OCI-LY3 (cell line): ENCODE measurements around the gene TSNAXIP1.
A peak's percentile ranks its signal among the peaks of the same experiment; 100 is the strongest.

ENCODE experiments used
- EZH2phosphoT487 ChIP-seq: fragments of 200-600 bp; shearing (Covaris generic); IDR thresholded peaks from 2 replicates; pipeline ENCODE4 v1.6.1; 2018; ENCODE audit warnings: antibody characterized with exemption, mixed run types, low read depth
- TF ChIP-seq, protein P1 (sequence below): fragments of 200-600, 300-600 bp; sonication (generic); IDR thresholded peaks from 2 replicates; pipeline ENCODE4 v1.5.1; 2014; ENCODE audit warnings: antibody characterized with exemption, low read length, low read depth

- TF ChIP-seq, protein P1, sequence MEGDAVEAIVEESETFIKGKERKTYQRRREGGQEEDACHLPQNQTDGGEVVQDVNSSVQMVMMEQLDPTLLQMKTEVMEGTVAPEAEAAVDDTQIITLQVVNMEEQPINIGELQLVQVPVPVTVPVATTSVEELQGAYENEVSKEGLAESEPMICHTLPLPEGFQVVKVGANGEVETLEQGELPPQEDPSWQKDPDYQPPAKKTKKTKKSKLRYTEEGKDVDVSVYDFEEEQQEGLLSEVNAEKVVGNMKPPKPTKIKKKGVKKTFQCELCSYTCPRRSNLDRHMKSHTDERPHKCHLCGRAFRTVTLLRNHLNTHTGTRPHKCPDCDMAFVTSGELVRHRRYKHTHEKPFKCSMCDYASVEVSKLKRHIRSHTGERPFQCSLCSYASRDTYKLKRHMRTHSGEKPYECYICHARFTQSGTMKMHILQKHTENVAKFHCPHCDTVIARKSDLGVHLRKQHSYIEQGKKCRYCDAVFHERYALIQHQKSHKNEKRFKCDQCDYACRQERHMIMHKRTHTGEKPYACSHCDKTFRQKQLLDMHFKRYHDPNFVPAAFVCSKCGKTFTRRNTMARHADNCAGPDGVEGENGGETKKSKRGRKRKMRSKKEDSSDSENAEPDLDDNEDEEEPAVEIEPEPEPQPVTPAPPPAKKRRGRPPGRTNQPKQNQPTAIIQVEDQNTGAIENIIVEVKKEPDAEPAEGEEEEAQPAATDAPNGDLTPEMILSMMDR: peak; percentile 48
- no peak for TF ChIP-seq EZH2phosphoT487
Measured at GRCh38 chr16:67865318-67865717, 58.6 kb downstream of the TSNAXIP1 start.
